Dermis blood vessel endothelial cell (primary cell): ENCODE data around the gene RAB40AL. TPM values are rescaled to one million over a fixed set of nuclear protein-coding genes. Genes with fewer than 3 reads are reported as not detected.
"Not testable (repeated sequence)": the region's sequence is repeated elsewhere in the genome, so short reads cannot be mapped to it uniquely, and the experiment has no call there.

Source experiments
- DNase-seq: peaks from one replicate; pipeline ENCODE4 v3.0.0; 2010
- total RNA-seq: library from RNA; depleted of rRNA; stranded (reverse); fragments of >200 nt; gene quantifications from 2 replicates; pipeline ENCODE4 v1.2.3, GENCODE V29; 2014

The RAB40AL gene, protein sequence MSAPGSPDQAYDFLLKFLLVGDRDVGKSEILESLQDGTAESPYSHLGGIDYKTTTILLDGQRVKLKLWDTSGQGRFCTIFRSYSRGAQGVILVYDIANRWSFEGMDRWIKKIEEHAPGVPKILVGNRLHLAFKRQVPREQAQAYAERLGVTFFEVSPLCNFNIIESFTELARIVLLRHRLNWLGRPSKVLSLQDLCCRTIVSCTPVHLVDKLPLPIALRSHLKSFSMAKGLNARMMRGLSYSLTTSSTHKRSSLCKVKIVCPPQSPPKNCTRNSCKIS
- 0.14 TPM in 1 of 2 replicates, not detected in the other for total RNA-seq

DNA sequence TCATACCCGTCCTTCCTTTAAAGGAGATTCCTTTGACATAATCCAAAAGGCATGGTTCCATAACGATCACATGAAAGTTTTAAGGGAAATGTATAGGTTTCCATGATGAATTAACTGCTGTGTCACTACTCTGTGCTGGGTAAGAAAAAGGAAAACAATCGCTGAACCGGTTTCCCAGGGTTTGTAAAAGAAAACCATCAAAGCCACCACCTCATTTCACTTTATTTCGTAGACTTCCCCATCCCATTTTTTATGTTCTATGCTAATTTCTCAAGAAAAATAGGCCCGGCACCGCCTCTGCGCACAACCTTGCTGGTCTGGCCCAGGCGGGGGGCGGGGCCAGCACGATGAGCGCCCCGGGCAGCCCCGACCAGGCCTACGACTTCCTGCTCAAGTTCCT is at the start of gene RAB40AL:
RAB40AL (plus strand) TSS at position 301 of the 400 bp plus-strand sequence; CDS start at position 348, 47 bp downstream.
- not testable (repeated sequence) for DNase-seq

DNA sequence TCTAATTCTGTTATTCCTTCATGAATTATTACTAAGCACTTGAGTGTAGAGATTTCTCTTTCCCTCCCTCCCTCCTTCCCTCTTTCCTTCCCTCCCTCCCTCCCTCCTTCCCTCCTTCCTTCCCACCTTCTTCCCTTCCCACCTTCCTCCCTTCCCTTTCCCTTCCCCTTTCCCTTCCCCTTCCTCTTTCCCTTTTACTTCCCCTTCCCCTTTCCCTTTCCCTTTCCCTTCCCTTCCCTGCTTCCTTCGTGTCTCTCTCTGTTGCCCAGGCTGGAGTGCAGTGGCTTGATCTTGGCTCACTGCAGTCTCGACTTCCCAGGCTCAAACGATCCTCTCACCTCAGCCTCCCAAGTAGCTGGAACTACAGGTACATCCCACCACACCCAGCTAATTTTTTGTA is 49.4 kb upstream of the RAB40AL start:
- DNase-seq: no peak

DNA sequence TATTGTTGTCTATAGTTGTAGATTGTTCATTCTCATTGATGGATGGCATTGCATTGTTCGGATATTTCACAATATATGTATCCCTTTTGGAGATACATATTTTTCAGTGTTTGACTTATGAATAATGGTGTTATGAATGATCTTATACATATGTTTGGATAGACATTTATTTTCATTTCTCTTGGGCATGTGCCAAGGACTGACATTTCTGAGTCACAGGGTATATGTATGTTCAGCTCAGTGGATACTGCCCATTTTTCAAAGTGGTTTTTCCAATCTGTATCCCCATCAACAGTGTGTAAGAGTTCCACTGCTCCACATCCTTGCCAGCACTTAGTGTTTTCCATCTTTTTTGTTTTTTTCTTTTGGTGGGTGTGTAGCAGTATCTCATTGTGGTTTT is 45.0 kb upstream of the RAB40AL start:
- DNase-seq: peak; percentile 10

DNA sequence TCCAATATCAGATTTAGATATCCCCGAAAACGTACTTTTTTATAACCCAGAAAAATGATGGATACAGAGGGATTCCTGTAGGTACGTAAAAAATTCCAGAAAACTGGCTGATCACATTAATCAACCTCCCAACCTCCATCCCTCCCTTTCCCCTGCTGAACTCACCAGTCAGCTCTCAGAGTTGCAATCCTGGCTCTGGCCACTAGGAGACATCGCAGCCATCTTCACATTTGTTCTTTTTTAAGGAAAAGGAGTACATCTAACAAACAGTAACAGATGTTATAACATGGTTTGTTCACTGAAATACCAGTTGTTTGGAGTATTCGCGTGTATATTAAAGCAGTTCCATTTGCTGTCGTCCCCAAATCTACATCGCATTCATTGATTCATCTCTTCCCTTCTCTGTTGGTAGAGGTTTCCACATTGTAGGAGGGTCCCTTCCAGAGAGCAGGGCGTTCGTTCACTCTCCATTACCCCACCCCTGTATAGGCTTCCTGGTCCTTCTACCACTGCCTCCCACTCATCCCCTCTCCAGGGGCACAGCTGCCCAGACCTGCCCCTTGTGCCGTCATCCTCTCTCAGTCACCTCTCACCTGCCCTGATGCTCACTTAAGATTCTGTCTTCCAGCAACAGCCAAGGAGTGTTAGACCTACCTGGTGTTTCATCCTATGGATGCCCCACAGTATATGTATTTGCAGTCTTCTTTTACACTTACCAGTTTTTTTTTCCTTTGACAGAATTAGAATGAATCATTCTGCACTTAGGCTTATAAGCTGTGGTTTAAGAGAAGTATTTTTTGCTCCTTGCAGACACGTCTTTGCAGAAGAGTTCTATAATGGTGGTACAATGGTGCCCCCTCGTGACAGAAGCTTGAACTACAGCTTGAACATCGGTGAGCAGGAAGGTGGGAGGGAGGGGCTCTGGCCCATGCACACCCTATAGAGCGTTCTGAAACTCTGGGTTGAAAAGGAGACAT is 36.8 kb upstream of the RAB40AL start:
- peak; percentile 78 for DNase-seq

DNA sequence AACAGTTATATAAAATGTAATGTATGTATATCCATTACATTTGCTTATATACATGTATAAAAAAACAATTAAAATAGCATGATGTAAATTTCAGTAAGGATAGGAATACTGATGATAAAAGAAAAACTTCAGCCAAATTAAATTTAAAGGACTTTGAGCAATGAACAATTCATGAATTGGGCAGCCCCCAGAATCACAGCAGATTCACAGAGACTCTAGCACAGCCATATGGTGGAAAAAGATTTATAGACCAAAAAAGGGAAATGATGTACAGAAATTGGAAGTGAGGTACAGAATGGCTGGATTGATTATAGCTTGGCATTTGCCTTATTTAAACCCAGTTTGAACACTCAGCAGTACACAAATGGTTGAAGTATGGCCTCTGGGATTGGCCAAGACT is 34.7 kb upstream of the RAB40AL start:
- no peak for DNase-seq

DNA sequence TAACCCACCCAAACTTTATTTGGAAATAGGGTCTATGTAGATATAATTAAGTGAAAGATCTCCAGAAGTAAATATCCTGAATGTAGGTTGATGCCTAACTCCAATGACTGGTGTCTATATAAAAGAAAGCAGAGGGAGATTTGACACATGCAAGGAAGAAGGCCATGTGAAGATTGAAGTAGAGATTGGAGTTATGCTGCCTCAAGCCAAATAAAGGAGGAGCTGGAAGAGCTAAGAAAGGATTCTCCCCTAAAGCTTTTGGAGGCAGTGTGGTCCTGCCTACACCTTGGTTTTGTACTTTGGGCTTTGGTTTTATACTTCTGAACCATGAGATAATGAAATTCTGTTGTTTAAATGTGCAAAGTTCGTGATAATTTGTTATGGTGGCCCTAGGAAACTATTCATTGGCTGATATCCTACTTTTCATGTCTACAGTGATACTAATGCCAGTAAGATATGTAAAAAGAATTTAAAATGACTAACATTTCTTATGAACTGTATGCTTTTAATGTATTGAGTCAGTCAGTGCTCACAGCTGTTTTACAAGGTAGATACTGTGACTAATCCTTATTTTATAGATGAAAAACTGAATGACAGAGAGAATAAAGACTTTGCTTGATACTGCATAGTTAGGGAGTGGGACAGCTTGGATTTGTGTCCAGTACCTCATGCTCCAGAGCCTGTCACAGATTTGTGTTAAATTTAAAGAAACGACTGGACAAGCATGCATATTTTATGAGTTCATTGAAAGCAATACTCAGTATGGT is 5.9 kb upstream of the RAB40AL start:
- DNase-seq: no peak

DNA sequence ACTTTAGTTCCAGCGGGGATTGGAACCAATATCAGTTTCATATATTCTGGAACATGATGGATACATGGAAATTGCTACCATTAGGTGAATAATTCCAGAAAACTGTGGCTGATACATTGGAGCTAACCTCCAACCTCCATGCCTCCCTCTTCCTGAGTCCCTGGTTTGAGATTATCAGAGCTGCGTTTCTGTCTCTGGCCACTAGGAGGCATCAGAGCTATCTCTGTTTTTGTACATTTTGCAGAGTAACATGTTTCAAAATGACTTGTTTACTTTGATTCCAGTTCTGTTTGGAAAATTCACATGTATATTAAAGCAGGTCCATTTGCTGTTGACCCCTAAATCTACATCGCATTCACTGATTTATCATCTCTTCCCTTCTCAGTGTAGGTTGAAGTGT is 2.4 kb upstream of the RAB40AL start:
- DNase-seq: peak; percentile 50

DNA sequence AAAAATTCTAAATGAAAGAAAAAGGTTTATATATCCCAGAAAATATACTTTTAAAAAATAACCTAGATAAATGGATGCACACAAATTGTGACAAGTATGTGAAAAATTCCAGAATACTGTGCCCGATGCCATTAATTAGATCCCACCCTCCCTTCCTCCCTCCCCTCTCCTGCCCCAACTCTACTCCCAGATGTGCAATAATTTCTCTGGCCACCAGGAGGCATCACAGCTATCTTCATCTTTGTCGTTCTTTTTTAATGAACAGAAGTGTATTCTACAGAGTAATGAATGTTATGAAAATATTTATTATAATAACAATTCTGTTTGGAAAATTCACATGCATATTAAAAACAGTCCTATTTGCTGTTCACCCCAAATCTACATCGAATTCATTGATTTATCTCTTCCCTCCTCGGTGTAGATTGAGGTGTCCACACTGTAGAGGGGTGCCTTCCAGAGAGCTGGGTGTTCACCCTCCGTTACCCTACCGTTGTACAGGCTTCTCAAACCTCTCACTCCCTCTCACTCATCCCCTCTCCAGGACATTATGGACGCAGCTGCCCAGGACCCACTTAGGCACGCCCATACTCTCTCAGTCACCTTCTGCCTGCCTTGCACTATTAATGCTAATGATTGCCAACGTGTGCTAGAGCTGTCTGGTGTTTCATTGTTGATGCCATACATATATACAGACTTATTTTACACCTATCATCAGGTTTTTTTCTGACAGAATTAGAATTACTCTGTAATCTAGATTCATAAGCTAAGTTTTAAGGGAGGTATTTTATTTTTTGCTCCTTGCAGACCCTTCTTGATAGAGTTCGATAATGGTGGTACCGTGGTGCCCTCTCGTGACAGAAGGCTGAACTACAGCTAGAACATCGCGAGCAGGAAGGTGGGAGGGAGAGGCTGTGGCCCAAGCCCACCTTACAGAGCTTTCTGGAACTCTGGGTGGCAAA is 14.1 kb downstream of the RAB40AL start:
- DNase-seq: peak; percentile 67

DNA sequence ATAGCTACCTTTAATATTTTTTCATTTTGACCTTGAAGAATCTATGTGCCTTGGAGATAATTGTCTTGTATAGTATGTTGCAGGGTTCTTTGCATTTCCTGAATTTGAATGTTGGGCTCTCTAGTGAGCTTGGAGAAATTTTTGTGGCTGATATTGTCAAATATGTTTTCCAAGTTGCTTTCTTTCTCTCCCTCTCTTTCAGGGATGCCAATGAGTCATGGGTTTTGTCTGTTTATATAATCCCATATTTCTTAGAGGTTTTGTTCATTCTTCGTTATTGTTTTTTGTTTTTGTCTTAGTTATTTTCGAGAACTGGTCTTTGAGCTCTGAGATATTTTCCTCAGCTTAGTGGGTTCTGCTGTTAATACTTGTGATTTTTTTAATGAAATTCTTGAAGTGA is 20.7 kb downstream of the RAB40AL start:
- DNase-seq: no peak

DNA sequence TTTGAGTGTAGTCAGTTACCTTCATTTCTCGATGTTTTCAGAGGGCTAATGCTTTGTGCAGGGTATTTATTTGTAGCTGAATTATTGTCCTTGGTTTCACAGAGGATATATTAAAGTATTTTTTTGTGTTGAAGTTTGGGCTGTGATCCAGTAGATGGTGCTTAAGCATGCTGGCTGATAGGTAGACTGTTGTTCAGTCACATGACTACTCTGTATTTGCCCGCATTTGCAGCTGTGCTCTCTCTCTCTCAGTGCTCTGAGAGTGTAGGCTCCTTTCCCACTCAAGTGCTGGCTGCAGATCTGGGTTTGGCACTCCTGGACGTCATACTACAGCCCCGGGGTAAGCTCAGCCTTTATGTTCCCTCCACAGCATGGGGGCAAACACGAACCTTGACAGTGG is 21.7 kb downstream of the RAB40AL start:
- DNase-seq: no peak

DNA sequence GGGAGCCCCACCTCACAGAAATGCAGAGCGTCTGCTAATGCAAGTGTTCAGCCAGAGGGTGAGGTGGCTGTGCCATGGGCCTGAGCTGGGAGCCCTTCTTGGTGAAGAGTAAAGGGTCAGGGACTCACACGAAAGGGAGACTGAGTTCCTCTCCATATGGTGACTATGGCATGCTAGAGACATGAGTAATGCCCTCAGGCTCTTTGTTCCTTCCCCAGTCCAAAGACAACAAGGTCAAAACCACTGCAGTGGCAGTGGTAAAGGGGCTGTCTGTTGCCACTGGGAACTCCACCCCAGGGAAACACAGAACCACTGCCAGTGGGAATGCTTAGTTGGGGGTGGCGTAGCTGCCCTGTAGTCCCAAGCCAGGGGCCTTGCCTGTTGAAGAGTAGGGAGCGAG is 22.4 kb downstream of the RAB40AL start:
- peak; percentile 1 for DNase-seq

DNA sequence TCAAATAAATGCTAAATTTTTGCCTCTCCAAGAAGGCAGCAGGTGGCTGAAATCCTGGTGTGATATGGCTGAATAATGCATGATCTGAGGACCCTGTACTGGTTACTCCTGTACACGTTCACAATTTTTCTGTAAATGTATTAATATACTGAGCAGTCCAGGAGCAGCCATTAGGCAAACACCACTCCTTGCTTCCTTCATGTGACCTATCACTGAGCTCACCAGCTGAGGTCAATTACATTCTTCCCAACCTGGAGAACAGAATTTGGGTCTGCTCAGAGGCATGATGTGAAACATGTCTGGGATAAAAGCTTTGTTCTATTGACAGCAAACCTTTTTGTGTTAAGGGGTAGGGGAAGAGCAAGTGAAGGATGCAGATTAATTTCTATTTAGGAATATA is 26.9 kb downstream of the RAB40AL start:
- DNase-seq: no peak

DNA sequence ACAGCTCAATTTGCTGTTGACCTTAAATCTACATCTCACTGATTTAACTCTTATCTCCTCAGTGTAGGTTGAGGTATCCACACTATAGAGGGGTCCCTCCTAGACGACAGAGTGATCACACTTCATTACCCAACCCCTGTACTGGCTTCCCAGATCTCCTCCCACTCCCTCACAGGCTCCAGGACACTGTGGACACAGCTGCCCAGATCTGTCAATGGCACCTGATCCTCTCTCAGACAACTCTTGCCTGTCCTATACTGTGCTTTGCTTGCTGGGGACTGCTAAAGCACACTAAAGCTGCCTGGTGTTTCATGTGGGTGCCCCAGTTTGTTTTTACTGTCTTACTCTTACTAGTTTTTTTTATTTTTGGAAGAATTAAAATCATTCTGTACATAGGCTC is 27.9 kb downstream of the RAB40AL start:
- no peak for DNase-seq

DNA sequence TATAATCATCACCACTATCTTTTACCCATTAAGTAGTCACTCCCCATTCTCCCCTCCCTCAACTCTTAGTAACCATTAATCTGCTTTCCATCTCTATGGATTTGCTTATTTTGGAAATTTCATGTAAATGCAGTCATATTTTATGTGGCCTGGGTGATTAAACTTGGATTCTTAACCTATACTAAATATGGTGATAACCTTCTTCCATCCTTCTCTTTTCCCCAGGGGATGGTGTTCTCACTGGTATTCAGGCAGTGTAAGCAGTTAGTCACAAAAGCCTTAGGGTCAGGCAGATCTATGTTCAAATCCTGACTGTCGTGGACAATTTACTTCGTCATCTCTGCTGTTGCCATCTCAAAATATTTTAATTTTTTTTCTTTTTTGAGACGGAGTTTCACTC is 29.6 kb downstream of the RAB40AL start:
- DNase-seq: no peak

DNA sequence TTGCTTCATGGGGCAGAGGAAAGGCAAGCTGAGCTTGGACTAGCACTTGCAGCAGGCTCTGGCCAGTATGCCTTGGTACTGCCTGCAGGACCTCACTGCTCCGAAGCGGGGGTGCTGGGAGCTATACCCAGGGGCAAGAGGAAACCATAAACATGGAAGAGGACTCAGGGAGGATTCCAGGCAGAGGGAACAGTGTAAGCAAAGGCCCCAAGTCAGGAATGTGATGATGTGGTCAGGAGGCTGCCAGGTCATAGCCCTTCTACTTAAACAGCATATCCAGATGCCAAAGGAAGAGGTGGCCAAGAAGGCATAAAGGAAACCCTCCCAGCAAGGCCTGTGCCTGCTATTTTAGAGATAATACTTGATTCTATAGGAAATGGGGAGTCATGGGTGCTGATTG is 31.1 kb downstream of the RAB40AL start:
- DNase-seq: no peak

DNA sequence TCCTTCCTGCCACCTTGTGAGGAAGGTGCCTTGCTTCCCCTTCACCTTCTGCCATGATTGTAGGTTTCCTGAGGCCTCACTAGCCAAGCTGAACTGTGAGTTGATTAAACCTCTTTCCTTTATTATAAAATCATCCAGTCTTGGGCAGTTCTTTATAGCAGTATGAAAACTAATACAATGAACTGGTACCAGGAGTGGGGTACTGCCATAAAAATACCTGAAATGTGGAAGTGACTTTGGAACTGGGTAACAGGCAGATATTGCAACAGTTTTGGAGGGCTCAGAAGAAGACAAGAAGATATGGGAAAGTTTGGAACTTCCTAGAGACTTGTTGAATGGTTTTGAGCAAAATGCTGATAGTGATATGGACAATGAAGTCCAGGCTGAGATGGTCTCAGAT is 34.5 kb downstream of the RAB40AL start:
- not testable (repeated sequence) for DNase-seq

DNA sequence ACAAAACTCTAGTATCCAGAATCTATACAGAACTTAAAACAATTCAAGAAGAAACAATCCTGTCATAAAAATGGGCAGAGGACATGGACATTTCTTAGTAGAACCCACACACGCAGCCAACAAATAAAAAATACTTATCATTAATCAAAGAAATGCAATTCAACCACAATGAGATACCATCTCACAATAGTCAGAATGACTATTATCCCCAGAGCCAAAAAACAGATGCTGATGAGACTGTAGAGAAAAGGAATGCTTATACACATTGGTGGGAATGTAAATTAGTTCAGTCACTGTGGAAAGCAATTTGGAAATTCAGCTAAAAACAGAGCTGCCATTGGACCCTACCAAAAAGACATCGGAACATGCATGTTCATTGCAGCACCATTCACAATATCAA is 37.9 kb downstream of the RAB40AL start:
- DNase-seq: no peak

DNA sequence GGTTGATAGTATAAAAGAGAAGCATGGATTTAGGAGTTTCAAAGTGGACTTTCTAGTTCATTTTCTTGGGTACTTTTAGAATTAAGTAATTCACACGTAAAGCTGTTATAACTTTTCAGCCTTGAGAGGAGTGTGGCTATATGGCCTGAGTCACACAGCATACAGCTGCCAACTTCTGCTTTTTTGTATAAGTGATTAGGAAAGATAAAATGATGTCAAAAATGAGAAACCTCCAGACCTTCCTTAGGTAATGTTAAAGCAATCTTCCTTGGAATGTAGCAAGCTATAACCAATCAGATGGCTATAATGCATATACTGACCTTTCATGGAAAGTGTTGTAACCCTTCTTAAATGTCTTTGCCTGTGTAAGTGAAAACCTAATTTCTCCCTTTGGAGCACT is 39.2 kb downstream of the RAB40AL start:
- DNase-seq: no peak

DNA sequence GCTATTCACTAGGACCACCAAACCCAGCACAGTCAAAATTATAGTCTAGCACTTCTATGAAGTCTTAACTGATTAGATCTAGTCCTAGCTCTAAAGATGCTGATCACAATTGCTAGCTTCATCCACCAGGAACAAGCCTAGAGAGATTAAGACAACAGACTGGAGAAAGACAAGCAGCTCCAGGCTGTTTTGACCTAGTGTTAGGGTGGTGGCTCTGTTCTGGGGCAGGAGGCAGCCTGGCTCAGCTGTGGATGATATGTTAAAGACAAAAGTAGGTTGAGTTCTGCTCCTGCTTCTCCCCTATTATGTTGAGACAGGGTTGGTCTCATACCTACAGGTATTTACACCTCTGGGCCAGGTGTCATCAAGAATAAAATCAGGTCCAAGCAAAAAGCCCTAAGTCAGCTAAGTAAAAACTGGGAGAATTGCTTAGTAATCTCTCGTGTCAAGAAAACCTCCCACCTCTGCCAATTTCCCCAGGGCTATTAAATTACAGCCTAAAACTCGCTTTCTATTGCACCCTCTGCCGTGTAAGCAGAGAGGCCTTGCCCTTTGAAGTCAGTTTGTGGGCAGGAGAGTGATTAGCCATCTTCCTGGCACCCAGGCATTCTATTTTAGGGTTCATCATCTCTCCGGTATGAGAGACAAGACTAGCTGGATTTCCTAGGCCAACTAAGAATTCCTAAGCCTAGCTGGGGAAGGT is 39.9 kb downstream of the RAB40AL start:
- DNase-seq: no peak

DNA sequence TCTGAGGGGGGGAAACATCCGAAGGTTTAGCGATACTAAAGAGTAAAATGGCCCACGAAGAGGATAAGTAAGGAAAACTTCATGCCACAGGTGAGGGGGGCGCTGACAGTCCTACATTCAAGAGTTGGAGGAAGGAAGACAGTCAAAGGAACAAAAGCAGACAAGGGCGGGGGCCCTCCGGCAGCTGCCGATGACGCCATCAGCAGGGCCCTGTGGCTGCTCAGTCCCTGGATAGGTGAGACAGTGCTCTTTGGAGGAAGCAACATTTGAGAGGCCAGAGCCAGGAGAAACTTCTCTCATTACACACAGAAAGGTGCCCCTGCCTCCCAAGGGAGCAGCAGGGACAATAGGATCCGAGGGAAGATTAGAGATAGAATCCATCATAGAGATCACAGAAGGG is 41.5 kb downstream of the RAB40AL start:
- DNase-seq: no peak

DNA sequence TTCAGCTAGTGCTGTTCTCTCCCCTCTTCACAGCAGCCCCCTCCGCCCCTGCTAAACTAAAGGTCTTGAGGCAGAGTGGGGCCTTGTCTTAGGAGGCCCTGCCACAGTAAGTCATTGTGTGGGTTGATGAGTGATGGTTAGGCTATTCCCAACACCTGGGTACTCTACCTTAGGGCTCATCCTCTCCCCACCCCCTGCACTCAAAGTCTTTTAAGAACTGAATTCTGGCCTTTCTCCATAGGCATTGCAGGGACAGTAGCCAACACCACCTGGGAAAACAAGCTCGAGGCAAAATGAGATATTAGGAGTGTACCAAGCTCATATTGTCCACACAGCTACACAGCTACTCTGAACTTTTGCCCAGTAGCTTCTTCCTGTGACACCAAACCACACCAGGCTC is 42.5 kb downstream of the RAB40AL start:
- no peak for DNase-seq
